ENCODE measurements around the gene SLC2A1. TPM values are rescaled to one million over a fixed set of nuclear protein-coding genes. Genes with fewer than 3 reads are reported as not detected.

Gene SLC2A1
- total RNA-seq, 1 donor from 2014 or later: 506 TPM

GRCh38 chr1:42981255-42981805 is 22.7 kb upstream of the SLC2A1 start:
- H3K4me1 Mint-ChIP-seq (ENCODE audit: low read depth, unreplicated experiment): peaks cover 14% of the 10 kb centered on the region
- DNase-seq (ENCODE audit: low read depth) (no peak), FAIRE-seq (no peak)
- H3K27me3 Mint-ChIP-seq (ENCODE audit: low read depth, unreplicated experiment): peaks cover 2% of the 10 kb centered on the region
- Histone ChIP-seq H2AFZ (ENCODE audit: low read depth, low read length) (no peak overlapping the region), H3K36me3 (ENCODE audit: insufficient read depth, low read length) (no peaks in the 10 kb centered on the region), H3K4me3 (ENCODE audit: insufficient read depth, low read depth, low read length) (no peak overlapping the region), H3K27ac (ENCODE audit: low read depth, low read length) (no peak overlapping the region), H3K27me3 (ENCODE audit: insufficient read depth, low read length) (no peaks in the 10 kb centered on the region), H3K9ac (ENCODE audit: low read length) (no peak overlapping the region), H3K4me2 (ENCODE audit: low read length) (no peak overlapping the region), H3K4me1 (ENCODE audit: insufficient read depth, low read length) (peaks cover 15% of the 10 kb centered on the region), H3K79me2 (ENCODE audit: insufficient read depth, low read length) (no peaks in the 10 kb centered on the region), H3K9me3 (ENCODE audit: insufficient read depth, low read depth, low read length) (no peaks in the 10 kb centered on the region), H4K20me1 (ENCODE audit: insufficient read depth, low read length) (no peaks in the 10 kb centered on the region)
- H3K9me3 Mint-ChIP-seq (ENCODE audit: unreplicated experiment): no peaks in the 10 kb centered on the region
- H3K36me3 Mint-ChIP-seq (ENCODE audit: low read depth, unreplicated experiment): peaks cover 30% of the 10 kb centered on the region
- TF ChIP-seq CTCF (IDR thresholded peaks at IDR 0.05; ENCODE audit: insufficient read depth, low read depth, low read length): no peak
- TF ChIP-seq EZH2 (IDR thresholded peaks at IDR 0.05; ENCODE audit: insufficient read depth, low read length): no peak
- H3K4me3 Mint-ChIP-seq (ENCODE audit: unreplicated experiment): no peak overlapping the region
- no peak overlapping the region for H3K27ac Mint-ChIP-seq (ENCODE audit: unreplicated experiment)

- FAIRE-seq (no peak), DNase-seq (ENCODE audit: low read depth) (no peak)
- Histone ChIP-seq H3K9me3 (ENCODE audit: insufficient read depth, low read depth, low read length) (no peaks in the 10 kb centered on the region), H3K4me1 (ENCODE audit: insufficient read depth, low read length) (peaks cover 15% of the 10 kb centered on the region), H3K27me3 (ENCODE audit: insufficient read depth, low read length) (no peaks in the 10 kb centered on the region), H3K4me3 (ENCODE audit: insufficient read depth, low read depth, low read length) (no peak overlapping the region), H3K79me2 (ENCODE audit: insufficient read depth, low read length) (no peaks in the 10 kb centered on the region), H2AFZ (ENCODE audit: low read depth, low read length) (no peak overlapping the region), H3K4me2 (ENCODE audit: low read length) (no peak overlapping the region), H3K36me3 (ENCODE audit: insufficient read depth, low read length) (no peaks in the 10 kb centered on the region), H4K20me1 (ENCODE audit: insufficient read depth, low read length) (no peaks in the 10 kb centered on the region), H3K27ac (ENCODE audit: low read depth, low read length) (no peak overlapping the region), H3K9ac (ENCODE audit: low read length) (no peak overlapping the region)
- Mint-ChIP-seq H3K27ac (ENCODE audit: unreplicated experiment) (no peak overlapping the region), H3K27me3 (ENCODE audit: low read depth, unreplicated experiment) (peaks cover 2% of the 10 kb centered on the region), H3K4me3 (ENCODE audit: unreplicated experiment) (no peak overlapping the region), H3K36me3 (ENCODE audit: low read depth, unreplicated experiment) (peaks cover 31% of the 10 kb centered on the region), H3K9me3 (ENCODE audit: unreplicated experiment) (no peaks in the 10 kb centered on the region), H3K4me1 (ENCODE audit: low read depth, unreplicated experiment) (peaks cover 14% of the 10 kb centered on the region)
- no peak for TF ChIP-seq CTCF (IDR thresholded peaks at IDR 0.05; ENCODE audit: insufficient read depth, low read depth, low read length)
These were observed 21.5 kb upstream of the SLC2A1 start for GRCh38 chr1:42979896-42980800.

GRCh38 chr1:42979036-42979430 is 20.4 kb upstream of the SLC2A1 start:
- no peak overlapping the region for H3K27ac Mint-ChIP-seq (ENCODE audit: unreplicated experiment)
- H3K27ac ChIP-seq (ENCODE audit: low read depth, low read length): peak overlapping the region; percentile 43

More at GRCh38 chr1:42979036-42979430, 20.4 kb upstream of the SLC2A1 start:
- H3K4me1 Mint-ChIP-seq (ENCODE audit: low read depth, unreplicated experiment): peaks cover 14% of the 10 kb centered on the region
- Histone ChIP-seq H2AFZ (ENCODE audit: low read depth, low read length) (peak overlapping the region; percentile 6), H3K36me3 (ENCODE audit: insufficient read depth, low read length) (no peaks in the 10 kb centered on the region), H3K4me3 (ENCODE audit: insufficient read depth, low read depth, low read length) (no peak overlapping the region), H3K27me3 (ENCODE audit: insufficient read depth, low read length) (no peaks in the 10 kb centered on the region), H3K4me1 (ENCODE audit: insufficient read depth, low read length) (peaks cover 15% of the 10 kb centered on the region), H3K79me2 (ENCODE audit: insufficient read depth, low read length) (no peaks in the 10 kb centered on the region), H4K20me1 (ENCODE audit: insufficient read depth, low read length) (no peaks in the 10 kb centered on the region), H3K9ac (ENCODE audit: low read length) (peak overlapping the region; percentile 24), H3K4me2 (ENCODE audit: low read length) (peak overlapping the region; percentile 63), H3K9me3 (ENCODE audit: insufficient read depth, low read depth, low read length) (no peaks in the 10 kb centered on the region)
- peaks cover 29% of the 10 kb centered on the region for H3K36me3 Mint-ChIP-seq (ENCODE audit: low read depth, unreplicated experiment)
- H3K4me3 Mint-ChIP-seq (ENCODE audit: unreplicated experiment): no peak overlapping the region
- TF ChIP-seq EZH2 (IDR thresholded peaks at IDR 0.05; ENCODE audit: insufficient read depth, low read length): no peak
- no peak for TF ChIP-seq CTCF (IDR thresholded peaks at IDR 0.05; ENCODE audit: insufficient read depth, low read depth, low read length)
- no peaks in the 10 kb centered on the region for H3K9me3 Mint-ChIP-seq (ENCODE audit: unreplicated experiment)
- H3K27me3 Mint-ChIP-seq (ENCODE audit: low read depth, unreplicated experiment): peaks cover 2% of the 10 kb centered on the region
- FAIRE-seq: peak; percentile 45
- DNase-seq (ENCODE audit: low read depth): no peak
